Astrocyte (in vitro differentiated cells and primary cell): Measurements from ENCODE around the gene CCNB1IP1.
"Not testable (repeated sequence)": the region's sequence is repeated elsewhere in the genome, so short reads cannot be mapped to it uniquely, and the experiment has no call there.

ENCODE experiments used
- EZH2 ChIP-seq: IDR thresholded peaks from 2 replicates; pipeline ENCODE4 v1.6.1; 2012; ENCODE audit warnings: mild to moderate bottlenecking, low read length, inconsistent platforms; ENCODE audit not compliant: insufficient read depth
- TF ChIP-seq, protein P1 (sequence below): IDR thresholded peaks from 2 replicates; pipeline ENCODE4 v1.5.1; 2011; ENCODE audit warnings: low read depth, mild to moderate bottlenecking, inconsistent platforms, low read length, moderate library complexity; ENCODE audit not compliant: insufficient read depth

DNA sequence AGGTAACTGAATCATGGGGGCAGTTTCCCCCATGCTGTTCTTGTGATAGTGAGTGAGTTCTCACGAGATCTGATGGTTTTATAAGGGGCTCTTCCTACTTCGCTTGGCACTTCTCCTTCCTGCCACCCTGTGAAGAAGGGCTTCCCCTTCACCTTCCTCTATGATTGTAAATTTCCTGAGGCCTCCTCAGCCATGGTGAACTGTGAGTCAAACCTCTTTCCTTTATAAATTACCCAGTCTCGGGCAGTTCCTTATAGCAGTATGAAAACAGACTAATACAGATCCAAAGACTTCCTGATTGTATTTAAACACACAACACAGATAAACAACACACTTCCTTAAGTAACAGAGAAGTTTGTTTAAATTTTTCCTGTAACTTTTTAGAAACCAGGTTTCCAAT is 25.4 kb upstream of the CCNB1IP1 start:
- TF ChIP-seq, protein P1, sequence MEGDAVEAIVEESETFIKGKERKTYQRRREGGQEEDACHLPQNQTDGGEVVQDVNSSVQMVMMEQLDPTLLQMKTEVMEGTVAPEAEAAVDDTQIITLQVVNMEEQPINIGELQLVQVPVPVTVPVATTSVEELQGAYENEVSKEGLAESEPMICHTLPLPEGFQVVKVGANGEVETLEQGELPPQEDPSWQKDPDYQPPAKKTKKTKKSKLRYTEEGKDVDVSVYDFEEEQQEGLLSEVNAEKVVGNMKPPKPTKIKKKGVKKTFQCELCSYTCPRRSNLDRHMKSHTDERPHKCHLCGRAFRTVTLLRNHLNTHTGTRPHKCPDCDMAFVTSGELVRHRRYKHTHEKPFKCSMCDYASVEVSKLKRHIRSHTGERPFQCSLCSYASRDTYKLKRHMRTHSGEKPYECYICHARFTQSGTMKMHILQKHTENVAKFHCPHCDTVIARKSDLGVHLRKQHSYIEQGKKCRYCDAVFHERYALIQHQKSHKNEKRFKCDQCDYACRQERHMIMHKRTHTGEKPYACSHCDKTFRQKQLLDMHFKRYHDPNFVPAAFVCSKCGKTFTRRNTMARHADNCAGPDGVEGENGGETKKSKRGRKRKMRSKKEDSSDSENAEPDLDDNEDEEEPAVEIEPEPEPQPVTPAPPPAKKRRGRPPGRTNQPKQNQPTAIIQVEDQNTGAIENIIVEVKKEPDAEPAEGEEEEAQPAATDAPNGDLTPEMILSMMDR: not testable (repeated sequence)
- TF ChIP-seq EZH2: not testable (repeated sequence)
